AG09309 (cell line): ENCODE results near the gene PRSS8.

Experiments used
- DNase-seq: peaks from one replicate; pipeline ENCODE4 v3.0.0-alpha.2; 2010; ENCODE audit warnings: low read depth
- H3K4me3 ChIP-seq: 2 replicates; pipeline ENCODE4 v1.5.1; 2011; ENCODE audit warnings: mild to moderate bottlenecking, low read depth, low read length, moderate library complexity; ENCODE audit not compliant: control insufficient read depth
- TF ChIP-seq, protein P1 (sequence below): IDR thresholded peaks from 2 replicates; pipeline ENCODE4 v1.5.1; 2011; ENCODE audit warnings: mild to moderate bottlenecking, low read depth, low read length, inconsistent platforms; ENCODE audit not compliant: insufficient read depth, control insufficient read depth; ENCODE audit errors: missing control alignments

Gene PRSS8

DNA sequence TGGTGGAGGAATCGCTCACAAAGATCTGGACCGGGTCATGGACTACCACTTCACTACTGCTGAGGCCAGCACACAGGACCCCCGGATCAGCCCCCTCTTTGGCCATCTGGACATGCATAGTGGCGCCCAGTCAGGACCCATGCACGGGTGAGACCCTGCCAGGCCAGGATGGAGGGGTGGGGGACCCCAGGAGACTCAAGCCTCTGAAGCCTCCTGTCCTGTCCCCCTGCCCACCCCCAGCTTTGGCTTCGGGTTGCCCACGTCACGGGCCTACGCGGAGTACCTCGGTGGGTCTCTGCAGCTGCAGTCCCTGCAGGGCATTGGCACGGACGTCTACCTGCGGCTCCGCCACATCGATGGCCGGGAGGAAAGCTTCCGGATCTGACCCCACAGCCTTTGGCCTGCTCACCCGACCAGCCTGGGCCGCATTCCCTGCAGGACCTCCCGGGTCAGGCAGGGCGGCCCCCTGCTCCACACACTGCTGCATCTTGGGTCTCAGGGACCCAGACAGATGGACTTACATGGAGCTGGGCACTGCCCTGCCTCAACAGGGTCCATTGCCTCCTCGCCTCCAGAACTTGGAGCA, 23.6 kb downstream of the PRSS8 start:
- TF ChIP-seq, protein P1, sequence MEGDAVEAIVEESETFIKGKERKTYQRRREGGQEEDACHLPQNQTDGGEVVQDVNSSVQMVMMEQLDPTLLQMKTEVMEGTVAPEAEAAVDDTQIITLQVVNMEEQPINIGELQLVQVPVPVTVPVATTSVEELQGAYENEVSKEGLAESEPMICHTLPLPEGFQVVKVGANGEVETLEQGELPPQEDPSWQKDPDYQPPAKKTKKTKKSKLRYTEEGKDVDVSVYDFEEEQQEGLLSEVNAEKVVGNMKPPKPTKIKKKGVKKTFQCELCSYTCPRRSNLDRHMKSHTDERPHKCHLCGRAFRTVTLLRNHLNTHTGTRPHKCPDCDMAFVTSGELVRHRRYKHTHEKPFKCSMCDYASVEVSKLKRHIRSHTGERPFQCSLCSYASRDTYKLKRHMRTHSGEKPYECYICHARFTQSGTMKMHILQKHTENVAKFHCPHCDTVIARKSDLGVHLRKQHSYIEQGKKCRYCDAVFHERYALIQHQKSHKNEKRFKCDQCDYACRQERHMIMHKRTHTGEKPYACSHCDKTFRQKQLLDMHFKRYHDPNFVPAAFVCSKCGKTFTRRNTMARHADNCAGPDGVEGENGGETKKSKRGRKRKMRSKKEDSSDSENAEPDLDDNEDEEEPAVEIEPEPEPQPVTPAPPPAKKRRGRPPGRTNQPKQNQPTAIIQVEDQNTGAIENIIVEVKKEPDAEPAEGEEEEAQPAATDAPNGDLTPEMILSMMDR: no peak
- DNase-seq: no peak
- H3K4me3 ChIP-seq: no peak overlapping the region

DNA sequence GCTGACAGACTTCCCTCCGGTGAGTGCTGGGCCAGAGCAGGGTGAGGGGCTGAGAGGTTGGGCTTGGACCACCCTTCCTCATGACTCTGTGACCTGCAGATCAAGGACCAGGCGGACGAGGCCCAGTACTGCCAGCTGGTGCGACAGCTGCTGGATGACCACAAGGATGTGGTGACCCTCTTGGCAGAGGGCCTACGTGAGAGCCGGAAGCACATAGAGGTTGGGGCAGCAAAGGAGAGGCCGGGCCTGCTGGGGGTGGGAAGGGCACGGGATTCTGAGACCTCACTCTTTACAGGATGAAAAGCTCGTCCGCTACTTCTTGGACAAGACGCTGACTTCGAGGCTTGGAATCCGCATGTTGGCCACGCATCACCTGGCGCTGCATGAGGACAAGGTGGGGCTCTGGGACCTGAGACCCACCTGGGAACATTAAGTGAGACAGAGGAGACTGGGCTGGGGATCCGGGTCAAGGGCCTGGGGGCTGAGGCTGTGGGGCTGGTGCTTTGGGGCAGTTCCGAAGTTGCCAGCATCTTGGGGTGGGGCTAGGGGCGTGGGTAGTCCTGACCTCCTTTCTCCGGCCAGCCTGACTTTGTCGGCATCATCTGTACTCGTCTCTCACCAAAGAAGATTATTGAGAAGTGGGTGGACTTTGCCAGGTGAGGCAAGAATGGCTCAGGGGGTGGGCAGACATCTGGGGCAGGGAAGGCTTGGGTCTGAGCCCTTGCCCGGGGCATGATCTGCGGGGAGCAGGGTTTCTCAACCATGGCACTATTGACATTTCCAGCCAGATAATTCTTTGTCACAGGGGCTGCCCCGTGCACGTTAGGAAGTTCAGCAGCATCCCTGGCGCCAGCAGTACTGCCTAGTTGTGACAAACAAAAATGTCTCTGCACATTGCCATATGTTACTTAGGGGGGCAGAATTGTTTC, 25.2 kb downstream of the PRSS8 start:
- no peak for DNase-seq
- TF ChIP-seq, protein P1: no peak
- H3K4me3 ChIP-seq: no peak overlapping the region

DNA sequence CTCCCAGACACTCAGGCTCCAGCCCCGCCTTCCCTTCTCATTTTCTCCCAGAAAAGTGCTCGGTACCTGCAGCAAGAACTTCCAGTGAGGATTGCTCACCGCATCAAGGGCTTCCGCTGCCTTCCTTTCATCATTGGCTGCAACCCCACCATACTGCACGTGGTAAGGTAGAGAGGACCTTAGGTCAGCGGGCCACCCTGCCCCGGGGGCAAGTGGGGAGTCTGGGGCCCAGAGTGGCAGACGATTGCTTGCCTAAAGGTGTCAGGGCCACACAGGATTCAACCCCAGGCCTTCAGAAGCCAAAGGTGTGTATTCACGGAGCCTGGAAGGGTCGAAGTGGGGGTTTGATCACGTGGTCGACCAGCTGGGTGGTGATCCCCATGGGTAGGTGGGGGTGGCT, 25.9 kb downstream of the PRSS8 start:
- no peak for DNase-seq
- TF ChIP-seq, protein P1: no peak
- H3K4me3 ChIP-seq: no peak overlapping the region; the same call in 1 of the 2 replicates

DNA sequence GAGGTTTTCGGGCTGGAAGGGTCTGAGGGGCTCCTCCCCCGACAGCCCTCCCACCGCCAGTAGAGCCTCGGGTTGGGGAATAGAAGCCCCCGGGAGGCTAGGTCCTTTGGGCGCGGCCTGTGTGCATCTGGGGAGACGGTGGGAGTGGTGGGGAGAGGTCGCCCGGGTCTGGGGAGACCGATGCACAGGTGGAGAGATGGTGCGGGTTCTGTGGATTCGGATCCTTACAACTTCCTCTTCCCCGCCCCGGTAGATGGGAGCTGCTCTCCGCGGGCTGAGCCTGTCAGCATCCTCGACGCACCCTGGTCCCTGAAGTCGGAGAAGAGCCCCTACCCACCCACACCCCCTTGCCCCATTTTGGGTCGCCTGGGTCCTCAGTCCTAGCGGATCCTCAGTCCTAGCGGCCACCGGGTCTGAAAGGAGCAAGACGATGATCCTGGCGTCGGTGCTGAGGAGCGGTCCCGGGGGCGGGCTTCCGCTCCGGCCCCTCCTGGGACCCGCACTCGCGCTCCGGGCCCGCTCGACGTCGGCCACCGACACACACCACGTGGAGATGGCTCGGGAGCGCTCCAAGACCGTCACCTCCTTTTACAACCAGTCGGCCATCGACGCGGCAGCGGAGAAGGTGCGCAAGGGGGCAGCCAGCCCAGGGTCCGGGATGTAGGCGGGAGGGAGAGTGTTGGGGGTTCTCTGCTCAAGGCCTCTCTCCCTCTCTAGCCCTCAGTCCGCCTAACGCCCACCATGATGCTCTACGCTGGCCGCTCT, 26.6 kb downstream of the PRSS8 start:
- H3K4me3 ChIP-seq: peak overlapping the region; percentile 66
- DNase-seq: no peak
- TF ChIP-seq, protein P1: no peak

DNA sequence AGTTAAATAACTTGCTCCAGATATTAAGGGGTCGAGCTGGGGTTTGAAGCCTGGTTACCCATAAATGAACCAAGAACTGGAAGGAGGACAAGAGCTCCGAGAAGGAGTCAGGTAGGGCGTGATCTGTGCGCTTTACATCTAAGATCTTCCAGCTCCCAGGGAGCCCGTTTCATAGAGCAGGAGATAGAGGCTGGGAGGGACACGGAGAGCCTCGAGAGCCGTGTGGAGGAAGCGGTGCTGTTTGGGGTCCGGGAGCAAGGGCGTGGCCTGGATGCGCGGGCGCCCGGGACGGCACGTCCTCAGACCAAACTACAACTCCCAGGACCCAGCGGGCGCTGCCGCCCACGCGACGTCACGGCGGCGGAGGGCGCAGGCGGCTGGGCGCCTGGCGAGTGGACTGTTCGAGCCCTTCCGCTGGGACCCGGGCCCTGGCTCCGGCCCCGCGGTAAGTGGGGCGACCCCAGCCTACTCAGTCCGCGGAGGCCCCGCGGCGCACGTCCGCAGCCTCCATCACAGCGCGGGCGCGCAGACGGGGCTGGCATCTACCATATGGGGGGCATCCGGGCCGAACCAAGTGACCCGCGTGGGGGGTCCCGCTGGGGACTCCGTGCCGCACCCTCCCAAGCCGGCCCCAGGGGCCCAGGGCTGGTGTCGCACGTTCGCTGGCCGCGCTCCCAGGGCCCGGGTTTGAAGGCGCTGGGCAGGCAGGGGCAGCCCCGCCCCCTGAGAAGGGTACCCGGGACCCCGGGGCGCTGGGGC, 27.3 kb downstream of the PRSS8 start, which contains the start of gene BCKDK:
Gene BCKDK, plus strand, starts transcription at position 352 of the 759 bp plus-strand sequence. CDS start 838 bp downstream, outside the sequence.
- no peak for DNase-seq
- TF ChIP-seq, protein P1: no peak
- H3K4me3 ChIP-seq: peak within 1 kb of the TSS; percentile 66

DNA sequence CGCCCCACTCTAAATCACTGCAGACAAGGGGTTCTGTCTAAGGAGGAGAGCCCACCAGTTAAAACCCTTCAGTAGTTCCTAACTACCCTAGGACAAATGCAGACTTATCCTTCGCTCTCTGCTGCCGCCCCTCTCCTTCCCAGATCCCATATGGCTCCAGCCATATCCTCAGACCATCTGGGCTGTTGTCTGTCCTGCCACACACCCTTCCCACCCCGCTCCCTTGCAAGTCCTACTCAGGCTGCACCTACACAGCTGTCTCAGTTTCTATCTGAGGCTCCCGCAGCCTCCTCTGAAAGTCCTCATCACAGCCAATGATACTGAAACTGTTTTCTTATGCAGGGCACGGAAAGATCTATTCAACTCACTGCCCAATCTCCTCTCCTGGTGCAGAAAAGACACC, 28.1 kb downstream of the PRSS8 start:
- TF ChIP-seq, protein P1: no peak
- DNase-seq: no peak
- H3K4me3 ChIP-seq: no peak overlapping the region
